Measurements from ENCODE around the gene ASTN2.

The ASTN2 gene

DNA sequence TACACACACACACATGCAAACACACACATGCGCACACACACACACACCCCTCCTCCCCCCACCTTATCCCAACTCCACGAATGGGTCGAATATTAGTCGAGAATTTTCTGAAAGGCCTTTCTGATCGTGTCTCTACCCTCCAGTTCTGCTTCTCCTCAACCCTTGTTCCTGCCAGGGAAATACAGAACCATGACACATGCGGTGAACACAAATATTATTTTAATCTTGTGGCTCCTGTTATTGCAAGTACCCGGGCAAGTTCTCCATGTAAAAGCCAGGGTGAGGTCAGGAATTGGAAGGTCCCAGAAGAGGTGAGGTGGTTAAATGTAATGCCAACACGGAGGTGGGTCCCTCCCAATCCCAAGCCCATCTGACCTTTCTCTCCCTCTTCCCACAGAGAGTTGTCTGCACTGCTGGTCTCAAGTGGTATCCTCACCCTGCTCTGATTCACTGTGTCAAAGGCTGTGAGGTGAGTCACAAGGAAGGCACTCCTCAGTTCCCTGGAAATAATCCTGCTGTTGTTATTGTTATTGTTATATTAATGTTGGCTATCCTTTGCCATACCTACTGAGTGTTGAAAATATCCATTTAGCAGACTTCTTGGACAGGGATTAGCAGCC, 1037.6 kb downstream of the ASTN2 start:
- Histone ChIP-seq H3K36me3 (peaks cover 4% of the 10 kb centered on the region), H3K9me3 (ENCODE audit: severe bottlenecking) (no peaks in the 10 kb centered on the region), H3K27ac (no peak overlapping the region), H3K4me3 (ENCODE audit: low read depth, low read length) (no peak overlapping the region), H3K27me3 (ENCODE audit: insufficient read depth, low read depth, severe bottlenecking) (no peaks in the 10 kb centered on the region)
- TF ChIP-seq, protein P1, sequence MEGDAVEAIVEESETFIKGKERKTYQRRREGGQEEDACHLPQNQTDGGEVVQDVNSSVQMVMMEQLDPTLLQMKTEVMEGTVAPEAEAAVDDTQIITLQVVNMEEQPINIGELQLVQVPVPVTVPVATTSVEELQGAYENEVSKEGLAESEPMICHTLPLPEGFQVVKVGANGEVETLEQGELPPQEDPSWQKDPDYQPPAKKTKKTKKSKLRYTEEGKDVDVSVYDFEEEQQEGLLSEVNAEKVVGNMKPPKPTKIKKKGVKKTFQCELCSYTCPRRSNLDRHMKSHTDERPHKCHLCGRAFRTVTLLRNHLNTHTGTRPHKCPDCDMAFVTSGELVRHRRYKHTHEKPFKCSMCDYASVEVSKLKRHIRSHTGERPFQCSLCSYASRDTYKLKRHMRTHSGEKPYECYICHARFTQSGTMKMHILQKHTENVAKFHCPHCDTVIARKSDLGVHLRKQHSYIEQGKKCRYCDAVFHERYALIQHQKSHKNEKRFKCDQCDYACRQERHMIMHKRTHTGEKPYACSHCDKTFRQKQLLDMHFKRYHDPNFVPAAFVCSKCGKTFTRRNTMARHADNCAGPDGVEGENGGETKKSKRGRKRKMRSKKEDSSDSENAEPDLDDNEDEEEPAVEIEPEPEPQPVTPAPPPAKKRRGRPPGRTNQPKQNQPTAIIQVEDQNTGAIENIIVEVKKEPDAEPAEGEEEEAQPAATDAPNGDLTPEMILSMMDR (IDR thresholded peaks at IDR 0.05; ENCODE audit: low read depth, low read length): no peak
- no peak for DNase-seq
